Activated CD4-positive, CD25-positive, alpha-beta regulatory T cell treated with anti-CD3 and anti-CD28 coated beads, Interleukin-2, amount 50 U/mL, for 72 hours (primary cell): ENCODE data around the gene UGT2B28.
"Not testable (repeated sequence)": the region's sequence is repeated elsewhere in the genome, so short reads cannot be mapped to it uniquely, and the experiment has no call there.

ENCODE experiments used
- DNase-seq: peaks from one replicate; pipeline ENCODE4 v3.0.0; 2021

The UGT2B28 gene

GRCh38 chr4:69280081-69280480, at the start of gene UGT2B28:
TSS of gene UGT2B28 (plus strand) at chr4:69280475. CDS start at chr4:69280501, 26 bp downstream.
- DNase-seq = not testable (repeated sequence)

DNA sequence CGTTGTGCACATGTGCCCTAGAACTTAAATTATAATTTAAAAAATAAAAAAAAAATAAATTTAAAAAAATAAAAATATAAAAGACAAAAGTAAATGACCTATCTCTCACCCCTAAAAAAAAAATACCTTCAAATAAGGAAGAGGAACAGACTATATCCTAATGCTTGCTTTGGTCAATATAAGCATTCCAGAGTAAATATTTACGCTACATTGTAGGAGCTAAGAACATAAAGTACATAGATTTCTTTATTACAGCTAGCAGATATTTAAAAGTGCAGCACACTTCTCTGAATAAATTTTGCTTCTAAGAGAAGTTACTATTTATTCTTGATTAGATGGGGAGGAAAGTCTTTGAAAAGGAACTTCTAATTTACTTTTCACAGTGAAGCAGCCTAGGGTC, 41.2 kb upstream of the UGT2B28 start:
- no peak for DNase-seq

DNA sequence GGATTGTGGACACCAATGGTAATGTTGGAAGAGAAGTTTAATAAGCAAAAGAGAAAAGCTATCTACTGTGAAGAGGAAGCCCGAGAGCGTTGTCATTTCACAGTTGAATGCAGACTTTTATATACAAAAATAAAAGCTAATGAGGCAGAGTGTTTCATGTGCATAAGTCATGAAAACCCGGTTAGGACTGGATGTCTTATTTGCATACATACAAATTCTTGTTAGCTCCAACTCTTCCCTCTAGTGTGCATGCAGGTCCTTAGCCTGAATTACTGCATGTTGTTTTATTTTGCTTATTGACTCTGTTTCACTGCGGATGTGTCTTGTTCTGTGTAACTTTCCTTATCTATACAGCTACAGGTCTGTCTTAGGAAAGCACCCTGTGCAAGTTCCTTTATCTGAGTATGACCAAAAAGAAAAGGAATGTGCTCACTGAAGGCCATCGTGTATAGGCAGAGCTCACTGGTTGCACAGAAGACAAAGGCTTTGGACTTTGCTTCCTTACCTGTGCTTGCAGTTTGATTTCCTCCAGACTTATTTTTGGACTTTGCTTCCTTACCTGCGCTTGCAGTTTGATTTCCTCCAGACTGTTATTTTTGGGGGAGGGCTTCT, 40.6 kb upstream of the UGT2B28 start:
- DNase-seq = no peak

- DNase-seq = not testable (repeated sequence)
These were observed 39.5 kb upstream of the UGT2B28 start for GRCh38 chr4:69240787-69241186.

- not testable (repeated sequence) for DNase-seq
These were observed 38.5 kb upstream of the UGT2B28 start for GRCh38 chr4:69241746-69242145.

DNA sequence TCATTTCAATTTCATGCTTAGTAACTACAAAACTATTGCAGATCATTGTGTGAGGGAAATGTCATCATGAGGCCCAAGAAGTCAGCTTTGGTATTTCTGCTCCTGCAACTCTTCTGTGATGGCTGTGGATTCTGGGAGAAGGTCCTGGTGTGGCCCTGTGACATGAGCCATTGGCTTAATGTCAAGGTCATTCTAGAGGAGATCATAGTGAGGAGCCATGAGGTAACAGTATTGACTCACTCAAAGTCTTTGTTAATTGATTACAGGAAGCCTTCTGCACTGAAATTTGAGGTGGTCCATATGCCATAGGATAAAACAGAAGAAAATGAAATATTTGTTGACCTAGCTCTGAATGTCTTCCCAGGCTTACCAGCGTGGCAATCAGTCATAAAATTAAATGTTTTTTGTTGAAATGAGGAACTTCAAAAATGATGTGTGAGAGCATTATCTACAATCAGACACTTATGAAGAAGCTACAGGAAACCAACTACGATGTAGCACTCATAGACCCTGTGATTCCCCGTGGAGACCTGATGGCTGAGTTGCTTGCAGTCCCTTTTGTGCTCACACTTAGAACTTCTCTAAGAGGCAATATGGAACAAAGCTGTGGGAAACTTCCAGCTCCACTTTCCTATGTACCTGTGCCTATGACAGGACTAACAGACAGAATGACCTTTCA, 37.6 kb upstream of the UGT2B28 start:
- DNase-seq = not testable (repeated sequence)

DNA sequence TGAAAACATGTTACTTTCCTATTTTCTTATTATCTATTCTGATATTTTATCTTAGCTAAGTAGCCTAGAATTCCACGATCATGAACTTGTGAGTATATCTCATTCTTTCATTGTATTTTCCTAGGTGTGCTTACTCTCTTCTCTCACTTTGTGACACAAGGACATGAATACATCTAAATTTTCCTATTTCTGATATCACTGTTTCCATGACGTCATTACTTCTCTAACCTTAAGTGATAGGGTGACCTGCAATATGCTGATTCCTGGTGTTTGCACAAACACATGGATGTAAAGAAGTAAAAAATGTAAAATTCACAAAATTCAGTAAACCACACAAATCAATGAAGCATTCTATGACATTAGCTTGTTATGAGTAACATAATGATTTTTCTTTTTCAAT, 29.4 kb upstream of the UGT2B28 start:
- DNase-seq = not testable (repeated sequence)

DNA sequence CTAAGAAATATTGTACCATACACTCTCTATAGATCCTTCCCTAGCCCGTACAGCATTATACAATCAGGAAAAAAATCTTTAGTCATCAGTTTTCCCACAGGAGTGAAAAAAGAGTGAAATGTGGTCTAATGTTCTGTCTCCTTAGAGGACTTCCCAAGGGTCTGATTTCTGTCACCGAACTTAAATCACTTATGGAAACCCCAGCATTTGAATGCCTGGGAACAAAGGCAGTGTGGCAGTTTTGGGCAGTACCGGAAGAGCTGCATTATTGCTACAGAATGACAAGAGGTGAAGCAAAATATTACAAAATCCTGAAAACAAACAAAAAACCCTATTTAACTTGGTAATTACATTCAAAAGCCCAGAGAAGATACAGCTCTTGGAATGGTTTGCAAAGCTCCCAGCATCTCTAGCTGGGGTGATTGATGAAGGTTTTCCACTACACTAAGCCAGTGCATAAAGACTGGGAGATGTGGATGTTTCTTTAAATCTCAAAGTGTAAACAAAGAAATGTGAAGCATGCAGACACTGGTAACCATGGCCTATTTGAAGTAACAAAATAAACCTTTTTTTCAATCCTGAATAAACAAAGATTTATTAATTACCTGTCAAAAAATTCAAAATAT, 27.0 kb upstream of the UGT2B28 start:
- not testable (repeated sequence) for DNase-seq

DNA sequence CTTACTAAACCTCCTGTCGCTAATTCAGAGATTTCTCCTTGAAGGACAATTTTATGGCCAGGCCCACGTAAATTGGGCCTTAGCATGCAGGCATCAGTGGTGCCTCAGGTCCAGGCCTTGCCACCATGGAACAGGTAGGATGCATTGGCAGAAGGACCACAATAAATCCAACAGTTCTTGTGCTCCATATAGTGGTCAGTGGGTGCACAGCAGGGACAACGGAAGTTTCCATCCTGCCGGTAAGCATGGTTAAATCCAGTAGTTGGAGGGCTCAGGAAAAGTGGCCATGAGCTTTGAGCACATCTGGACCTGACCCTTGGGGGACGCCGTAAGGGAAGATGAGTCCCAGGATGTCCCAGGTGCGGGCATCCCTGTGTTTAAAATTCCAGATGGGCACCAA, 11.7 kb upstream of the UGT2B28 start:
- DNase-seq = not testable (repeated sequence)

DNA sequence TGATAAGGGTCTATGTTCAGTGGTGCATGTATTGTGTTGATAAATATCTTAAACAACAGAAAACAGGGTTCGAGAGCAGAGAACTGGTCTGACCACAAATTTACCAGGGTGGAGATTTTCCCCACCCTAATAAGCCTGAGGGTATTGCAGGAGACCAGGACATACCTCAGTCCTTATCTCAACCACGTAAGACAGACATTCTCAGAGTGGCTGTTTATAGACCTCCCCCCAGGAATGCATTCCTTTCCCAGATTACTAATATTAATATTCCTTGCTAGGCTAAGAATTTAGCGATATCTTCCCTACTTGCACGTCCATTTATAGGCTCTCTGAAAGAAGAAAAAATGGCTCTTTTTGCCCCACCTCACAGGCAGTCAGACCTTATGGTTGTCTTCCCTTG, 16.1 kb downstream of the UGT2B28 start:
- not testable (repeated sequence) for DNase-seq

GRCh38 chr4:69308426-69309033, 28.3 kb downstream of the UGT2B28 start:
- DNase-seq = not testable (repeated sequence)

- not testable (repeated sequence) for DNase-seq
These were observed 29.3 kb downstream of the UGT2B28 start for GRCh38 chr4:69309549-69310076.

- not testable (repeated sequence) for DNase-seq
These were observed 30.0 kb downstream of the UGT2B28 start for GRCh38 chr4:69310262-69310661.

DNA sequence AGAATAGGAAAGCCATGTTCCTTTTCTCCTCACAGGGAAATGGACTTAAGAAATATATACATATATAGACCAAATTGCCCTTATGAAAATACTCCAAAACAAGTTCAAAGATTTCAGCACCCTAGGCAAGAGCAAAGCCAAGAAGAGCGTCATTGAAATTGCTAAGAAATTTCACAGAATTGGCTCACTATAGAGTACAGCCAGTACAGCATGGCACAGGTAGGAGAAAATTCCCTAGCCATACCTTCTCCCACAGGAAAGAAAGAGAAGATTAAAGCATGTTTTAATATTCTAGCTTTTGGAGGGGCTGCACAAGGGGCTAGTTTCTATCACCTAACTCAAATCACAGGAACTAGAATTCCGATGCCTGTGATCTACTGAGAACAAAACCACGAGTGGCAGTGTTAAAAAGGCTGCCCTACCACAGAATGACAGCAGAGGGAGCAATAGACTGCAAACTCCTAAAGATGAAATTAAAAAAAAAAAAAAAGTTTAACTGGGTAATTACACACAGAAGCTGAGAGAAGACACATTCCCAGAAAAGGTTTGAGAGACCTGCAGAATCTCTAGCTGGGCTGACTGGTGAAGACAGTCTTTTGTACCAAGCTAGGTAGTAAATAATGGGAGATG, 37.5 kb downstream of the UGT2B28 start:
- not testable (repeated sequence) for DNase-seq

DNA sequence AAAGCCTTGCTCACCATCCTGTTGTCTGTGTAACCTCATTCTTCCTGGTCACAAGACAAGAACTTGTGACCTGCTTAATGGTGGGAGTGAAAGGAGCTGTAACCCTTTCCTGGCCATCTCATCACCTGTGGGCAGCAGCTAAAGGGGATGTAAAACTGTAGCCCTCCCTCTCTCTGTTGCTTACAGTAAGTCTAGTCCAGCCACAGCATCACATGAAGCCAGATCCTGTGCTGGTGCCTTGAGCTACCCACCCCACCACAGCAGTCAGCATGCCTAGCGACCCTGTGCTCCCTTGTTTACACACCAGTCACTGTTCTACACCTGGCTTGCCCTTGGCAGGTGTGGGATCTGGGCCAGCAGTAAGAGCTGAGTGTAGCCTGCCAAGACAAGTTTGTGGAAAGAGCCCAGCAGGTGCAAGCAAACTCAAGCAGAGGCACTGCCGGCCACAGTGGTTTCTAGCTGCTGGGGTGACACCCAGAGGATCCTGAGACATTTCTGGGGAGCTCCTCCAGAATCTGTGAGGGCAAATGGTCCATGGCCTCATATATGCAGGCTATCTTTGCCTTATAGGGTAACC, 41.0 kb downstream of the UGT2B28 start:
- no peak for DNase-seq

DNA sequence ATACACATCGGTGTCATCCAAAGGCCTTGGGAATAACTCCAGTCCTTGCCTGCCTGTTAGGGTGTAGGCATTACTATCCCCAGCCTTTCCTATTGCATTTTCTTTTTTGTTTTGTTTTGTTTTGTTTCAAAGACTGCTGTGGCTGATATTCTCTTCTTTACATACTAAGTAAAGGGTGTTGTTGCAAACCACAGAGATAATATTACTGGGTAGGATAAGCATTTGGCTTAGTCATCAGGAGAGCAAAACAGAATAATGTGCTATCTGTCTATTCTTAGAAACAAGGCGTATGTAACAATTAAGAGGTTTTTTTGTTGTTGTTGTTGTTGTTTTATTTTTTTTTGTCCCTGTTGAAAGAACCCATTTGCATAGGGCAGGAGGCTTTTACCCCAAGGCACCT, 41.8 kb downstream of the UGT2B28 start:
- DNase-seq = no peak

DNA sequence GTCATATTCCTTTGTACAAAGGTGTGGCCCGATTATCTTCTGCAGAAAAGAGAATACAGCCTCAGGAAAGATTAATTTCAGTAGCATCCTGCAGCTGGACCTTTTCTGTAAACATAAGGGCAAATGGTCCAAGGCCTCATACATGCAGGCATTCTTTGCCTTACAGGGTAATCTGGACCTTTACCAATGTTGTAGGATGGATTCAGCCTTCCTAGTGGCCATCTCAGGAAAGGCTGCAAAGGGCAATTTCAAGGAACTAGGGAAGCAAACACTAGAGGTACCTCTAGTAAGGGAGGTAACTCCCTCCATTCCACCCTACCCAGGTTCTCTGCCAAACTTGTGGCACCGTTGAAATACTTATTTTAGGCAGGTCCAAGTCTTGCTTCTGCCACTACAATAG, 43.0 kb downstream of the UGT2B28 start:
- DNase-seq = no peak

DNA sequence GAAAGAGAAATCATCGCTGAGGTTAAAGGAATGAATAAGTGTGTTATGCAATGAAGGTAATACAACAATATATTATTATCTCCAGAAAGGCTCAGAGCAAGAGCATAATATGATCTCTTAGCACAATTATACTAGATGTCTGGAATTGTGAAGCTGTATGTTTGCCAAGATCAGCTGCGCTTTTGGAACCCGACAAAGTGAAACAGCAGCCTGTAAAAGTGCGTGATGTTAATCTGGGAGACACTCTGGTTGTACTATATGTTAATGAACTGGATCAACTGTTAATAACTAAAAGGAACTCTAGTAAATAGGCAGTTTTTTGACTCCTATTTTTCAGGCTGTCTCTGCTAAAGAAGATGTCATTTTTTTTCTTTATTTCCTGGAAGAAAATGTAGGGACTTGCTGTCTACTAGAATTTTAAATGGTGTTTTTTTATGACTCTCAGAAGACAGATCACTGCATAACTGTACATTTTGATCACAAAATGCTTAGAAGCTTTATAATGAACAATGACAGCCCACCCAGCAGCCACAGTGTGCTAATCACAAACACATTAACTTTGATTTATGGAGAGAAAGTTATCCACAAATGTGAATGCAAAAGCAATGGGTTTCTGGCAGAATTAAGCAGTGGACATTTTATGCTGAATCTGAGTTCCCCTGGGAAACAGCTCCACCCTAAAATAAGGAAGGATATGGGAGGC, 50.2 kb downstream of the UGT2B28 start:
- no peak for DNase-seq

GRCh38 chr4:69331304-69331703, 51.0 kb downstream of the UGT2B28 start:
- DNase-seq = not testable (repeated sequence)

GRCh38 chr4:69335485-69335884, 55.2 kb downstream of the UGT2B28 start:
- DNase-seq = not testable (repeated sequence)

GRCh38 chr4:69343114-69343513, 62.8 kb downstream of the UGT2B28 start:
- not testable (repeated sequence) for DNase-seq
